ENCODE data around the gene SPOCK1. TPM values are rescaled to one million over a fixed set of nuclear protein-coding genes. Genes with fewer than 3 reads are reported as not detected.
"Not testable (repeated sequence)": the region's sequence is repeated elsewhere in the genome, so short reads cannot be mapped to it uniquely, and the experiment has no call there.

SPOCK1 gene
- total and polyA plus RNA-seq, 2 donors (not counting 3 experiments of a cell fraction or from before 2014, with no cell fraction given) = 144 to 280 TPM

DNA sequence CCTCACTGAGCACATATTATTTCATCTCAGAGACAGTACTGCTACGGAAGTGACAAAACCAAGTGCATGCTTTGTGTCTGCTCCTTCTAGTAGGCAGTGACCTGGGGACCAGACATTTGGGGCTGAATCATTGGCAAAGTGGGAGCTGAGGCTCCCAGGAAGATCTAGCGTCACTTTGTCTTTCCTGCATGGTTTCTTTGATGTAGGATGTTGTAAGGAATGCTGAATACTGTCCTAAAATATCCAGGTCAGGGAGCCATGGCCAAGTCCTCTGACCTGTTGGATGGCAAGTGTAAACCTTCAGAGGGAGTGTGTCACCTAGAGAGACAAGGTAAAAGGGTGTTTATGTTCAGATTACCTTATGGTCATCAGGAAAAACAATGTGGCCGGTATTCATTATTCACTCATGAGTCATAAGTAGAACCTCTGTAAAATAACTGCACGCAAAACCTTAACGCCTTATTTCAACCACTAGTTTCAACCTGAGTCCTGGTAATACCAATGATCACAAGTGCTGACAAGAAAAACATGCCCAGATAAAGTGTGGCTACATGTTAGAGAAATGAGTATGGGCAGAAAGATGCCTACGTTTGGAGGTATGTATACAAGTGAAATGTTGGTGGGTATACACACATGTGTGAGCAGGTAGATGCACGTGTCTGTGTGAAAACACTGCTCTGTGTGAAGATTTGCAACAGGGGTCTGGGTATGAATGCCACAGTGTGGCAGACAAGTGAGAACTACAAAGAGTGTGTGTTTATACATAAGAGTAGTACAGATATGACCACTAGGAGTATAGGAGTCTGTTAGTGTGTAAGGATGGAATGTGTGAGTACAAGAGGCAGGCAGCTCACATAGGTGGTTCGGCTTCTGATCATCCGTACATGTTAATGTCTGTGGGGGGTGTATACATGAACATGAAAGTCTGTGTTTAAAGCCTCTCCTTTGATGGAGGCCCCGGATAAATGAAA lies 263.9 kb downstream of the SPOCK1 start:
- Histone ChIP-seq H3K27me3 (ENCODE audit: control insufficient read depth in 2 of 2, insufficient read depth in 2 of 2, low read length in 2 of 2) (no peaks in the 10 kb centered on the region), H3K4me2 (ENCODE audit: insufficient read depth, low read length) (no peak overlapping the region), H3K9me1 (replicated peaks; ENCODE audit: control insufficient read depth, extremely low read depth, insufficient read depth, low read length) (no peaks in the 10 kb centered on the region), H3K27ac (ENCODE audit: insufficient read depth, low read depth, low read length) (no peak overlapping the region), H3K4me3 (replicated peaks in 1 of 3; ENCODE audit: insufficient read depth in 1 of 3, low read depth in 1 of 3, low read length in 3 of 3) (no peak overlapping the region), H3K79me2 (ENCODE audit: control insufficient read depth, insufficient read depth, low read length) (peaks cover 9% of the 10 kb centered on the region), H2AFZ (ENCODE audit: low read depth, low read length) (no peak overlapping the region), H3K4me1 (ENCODE audit: control insufficient read depth, extremely low read depth, insufficient read depth, low read length) (no peaks in the 10 kb centered on the region), H4K20me1 (replicated peaks; ENCODE audit: control insufficient read depth, extremely low read depth, insufficient read depth, low read length) (no peaks in the 10 kb centered on the region), H3K9me3 (replicated peaks; ENCODE audit: control insufficient read depth, insufficient read depth, low read length) (no peaks in the 10 kb centered on the region), H3K36me3 (ENCODE audit: control insufficient read depth in 2 of 2, extremely low read depth in 1 of 2, insufficient read depth in 2 of 2, low read length in 2 of 2) (no peaks in the 10 kb centered on the region), H3K9ac (replicated peaks; ENCODE audit: extremely low read depth, insufficient read depth, low read length) (no peak overlapping the region)
- TF ChIP-seq POLR2AphosphoS5 (IDR thresholded peaks at IDR 0.05; ENCODE audit: insufficient read depth, low read depth, low read length) (no peak), EZH2 (IDR thresholded peaks at IDR 0.05; ENCODE audit: borderline replicate concordance, low read depth, low read length, severe bottlenecking) (no peak)
- TF ChIP-seq, protein P1, sequence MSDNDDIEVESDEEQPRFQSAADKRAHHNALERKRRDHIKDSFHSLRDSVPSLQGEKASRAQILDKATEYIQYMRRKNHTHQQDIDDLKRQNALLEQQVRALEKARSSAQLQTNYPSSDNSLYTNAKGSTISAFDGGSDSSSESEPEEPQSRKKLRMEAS (IDR thresholded peaks at IDR 0.05; ENCODE audit: insufficient read depth, insufficient read length) = no peak
- no TSS peak for BruUV-seq (replicated peaks)
- intact Hi-C loops (cut with micrococcal nuclease) = no loop called here
- POLR2A ChIA-PET = no interaction called here
- dilution Hi-C loops (cut with MboI; ENCODE audit: extremely low pct_ligation_motif_present, low sequenced_read_pairs) = no loop called here
- FAIRE-seq = no peak
- CTCF ChIA-PET = no interaction called here
- no peak for DNase-seq (ENCODE audit: low read depth, low spot score)

DNA sequence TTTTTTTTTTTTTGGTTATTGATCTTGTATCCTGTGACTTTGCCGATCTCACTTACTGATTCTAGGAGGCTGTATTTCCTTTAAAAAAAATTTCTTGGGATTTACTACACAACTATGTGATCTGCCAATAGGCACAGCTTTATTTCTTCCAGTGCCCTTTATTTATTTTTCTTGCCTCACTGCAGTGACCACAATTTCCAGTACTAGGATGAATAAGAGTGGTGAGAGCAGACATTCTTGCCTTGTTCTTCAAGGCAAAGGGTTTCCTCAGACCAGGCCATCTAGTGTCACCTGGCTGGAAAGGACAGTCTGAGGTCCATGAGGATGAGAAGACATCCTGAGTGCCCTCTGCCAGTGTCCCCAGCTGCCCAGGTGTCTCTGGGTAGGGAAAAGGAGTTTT lies 265.4 kb downstream of the SPOCK1 start:
- Histone ChIP-seq H3K9me3 (replicated peaks; ENCODE audit: control insufficient read depth, insufficient read depth, low read length) (no peaks in the 10 kb centered on the region), H3K4me2 (ENCODE audit: insufficient read depth, low read length) (no peak overlapping the region), H2AFZ (ENCODE audit: low read depth, low read length) (no peak overlapping the region), H3K79me2 (ENCODE audit: control insufficient read depth, insufficient read depth, low read length) (peaks cover 5% of the 10 kb centered on the region), H4K20me1 (replicated peaks; ENCODE audit: control insufficient read depth, extremely low read depth, insufficient read depth, low read length) (no peaks in the 10 kb centered on the region), H3K9me1 (replicated peaks; ENCODE audit: control insufficient read depth, extremely low read depth, insufficient read depth, low read length) (no peaks in the 10 kb centered on the region), H3K36me3 (ENCODE audit: control insufficient read depth in 2 of 2, extremely low read depth in 1 of 2, insufficient read depth in 2 of 2, low read length in 2 of 2) (no peaks in the 10 kb centered on the region), H3K9ac (replicated peaks; ENCODE audit: extremely low read depth, insufficient read depth, low read length) (no peak overlapping the region), H3K27me3 (ENCODE audit: control insufficient read depth in 2 of 2, insufficient read depth in 2 of 2, low read length in 2 of 2) (no peaks in the 10 kb centered on the region), H3K4me1 (ENCODE audit: control insufficient read depth, extremely low read depth, insufficient read depth, low read length) (no peaks in the 10 kb centered on the region), H3K27ac (ENCODE audit: insufficient read depth, low read depth, low read length) (no peak overlapping the region), H3K4me3 (replicated peaks in 1 of 3; ENCODE audit: insufficient read depth in 1 of 3, low read depth in 1 of 3, low read length in 3 of 3) (no peak overlapping the region)
- FAIRE-seq = no peak
- no peak for DNase-seq (ENCODE audit: low read depth, low spot score)
- no TSS peak for BruUV-seq (replicated peaks)
- intact Hi-C loops (cut with micrococcal nuclease) (no loop called here), dilution Hi-C loops (cut with MboI; ENCODE audit: extremely low pct_ligation_motif_present, low sequenced_read_pairs) (no loop called here)
- ChIA-PET POLR2A (no interaction called here), CTCF (no interaction called here)
- TF ChIP-seq MYC (IDR thresholded peaks at IDR 0.05; ENCODE audit: low read depth, low read length) (no peak), GATA2 (IDR thresholded peaks at IDR 0.05; ENCODE audit: insufficient read depth, insufficient read length, low read depth, low read length) (no peak), EZH2 (IDR thresholded peaks at IDR 0.05; ENCODE audit: borderline replicate concordance, low read depth, low read length, severe bottlenecking) (no peak), JUN (IDR thresholded peaks at IDR 0.05; ENCODE audit: borderline replicate concordance, insufficient read depth, insufficient read length, low read depth) (no peak)

DNA sequence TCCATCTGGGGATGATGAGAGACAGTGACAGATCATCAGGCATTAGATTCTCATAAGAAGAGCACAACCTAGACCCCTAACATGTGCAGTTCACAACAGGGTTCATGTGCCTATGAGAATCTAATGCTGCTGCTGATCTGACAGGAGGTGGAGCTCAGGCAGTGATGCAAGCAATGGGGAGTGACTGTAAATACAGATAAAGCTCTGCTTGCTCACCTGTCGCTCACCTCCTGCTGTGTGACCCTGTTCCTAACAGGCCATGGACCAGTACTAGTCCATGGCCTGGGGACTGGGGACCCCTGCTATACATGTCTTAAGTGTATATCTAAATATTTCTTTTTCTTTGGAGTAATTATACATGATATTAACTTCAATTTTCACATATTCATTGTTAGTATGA lies 265.8 kb downstream of the SPOCK1 start:
- H3K9me3 ChIP-seq (replicated peaks; ENCODE audit: control insufficient read depth, insufficient read depth, low read length); CTCF ChIA-PET: not testable (repeated sequence)

More for the DNA sequence above, 265.8 kb downstream of the SPOCK1 start:
- peak; percentile 55 for FAIRE-seq
- H3K9ac ChIP-seq (replicated peaks; ENCODE audit: extremely low read depth, insufficient read depth, low read length); H4K20me1 ChIP-seq (replicated peaks; ENCODE audit: control insufficient read depth, extremely low read depth, insufficient read depth, low read length); DNase-seq (ENCODE audit: low read depth, low spot score); H3K4me3 ChIP-seq (replicated peaks in 1 of 3; ENCODE audit: insufficient read depth in 1 of 3, low read depth in 1 of 3, low read length in 3 of 3); H3K36me3 ChIP-seq (ENCODE audit: control insufficient read depth in 2 of 2, extremely low read depth in 1 of 2, insufficient read depth in 2 of 2, low read length in 2 of 2); POLR2A ChIA-PET; H3K4me2 ChIP-seq (ENCODE audit: insufficient read depth, low read length); H3K79me2 ChIP-seq (ENCODE audit: control insufficient read depth, insufficient read depth, low read length); H3K27me3 ChIP-seq (ENCODE audit: control insufficient read depth in 2 of 2, insufficient read depth in 2 of 2, low read length in 2 of 2); BruUV-seq (replicated peaks); intact Hi-C loops (cut with micrococcal nuclease); H3K9me1 ChIP-seq (replicated peaks; ENCODE audit: control insufficient read depth, extremely low read depth, insufficient read depth, low read length); H2AFZ ChIP-seq (ENCODE audit: low read depth, low read length); H3K4me1 ChIP-seq (ENCODE audit: control insufficient read depth, extremely low read depth, insufficient read depth, low read length); dilution Hi-C loops (cut with MboI; ENCODE audit: extremely low pct_ligation_motif_present, low sequenced_read_pairs); H3K27ac ChIP-seq (ENCODE audit: insufficient read depth, low read depth, low read length): not testable (repeated sequence)

All from endothelial cell of umbilical vein (primary cell).